KMS-11 (cell line): Measurements from ENCODE around the gene UMODL1.
"Not testable (repeated sequence)": the region's sequence is repeated elsewhere in the genome, so short reads cannot be mapped to it uniquely, and the experiment has no call there.

Experiments used
- H2AFZ ChIP-seq: fragments of 200-600 bp; sonication (generic); 2 replicates; pipeline ENCODE4 v1.6.1; 2016; ENCODE audit warnings: antibody characterized with exemption, mixed run types, low read depth
- H3K27ac ChIP-seq: fragments of 200-600 bp; sonication (generic); 2 replicates; pipeline ENCODE4 v1.6.1; 2016; ENCODE audit warnings: mild to moderate bottlenecking, mixed run types
- H3K27me3 ChIP-seq: fragments of 200-600 bp; sonication (generic); 2 replicates; pipeline ENCODE4 v1.6.1; 2017; ENCODE audit warnings: mild to moderate bottlenecking, low read depth, mixed run types, moderate library complexity; ENCODE audit not compliant: insufficient read depth
- H3K36me3 ChIP-seq: fragments of 200-600 bp; sonication (generic); 2 replicates; pipeline ENCODE4 v1.6.1; 2017; ENCODE audit warnings: mild to moderate bottlenecking, mixed run types; ENCODE audit not compliant: insufficient read depth
- H3K4me1 ChIP-seq: fragments of 200-600 bp; sonication (generic); 2 replicates; pipeline ENCODE4 v1.6.1; 2016; ENCODE audit warnings: mild to moderate bottlenecking, low read depth, mixed run types; ENCODE audit not compliant: poor library complexity, severe bottlenecking
- H3K4me2 ChIP-seq: fragments of 200-600 bp; sonication (generic); 2 replicates; pipeline ENCODE4 v1.7.0; 2016; ENCODE audit warnings: mild to moderate bottlenecking, mixed run types
- H3K4me3 ChIP-seq: fragments of 200-600 bp; sonication (generic); IDR thresholded peaks from 2 replicates; pipeline ENCODE4 v1.6.1; 2017; ENCODE audit warnings: low read depth, low read length, mixed read lengths; ENCODE audit not compliant: insufficient read depth
- H3K79me2 ChIP-seq: fragments of 200-600 bp; sonication (generic); 2 replicates; pipeline ENCODE4 v1.6.1; 2016; ENCODE audit warnings: low read depth, mixed run types; ENCODE audit not compliant: insufficient read depth
- H3K9ac ChIP-seq: fragments of 200-600 bp; sonication (generic); 2 replicates; pipeline ENCODE4 v1.6.1; 2016; ENCODE audit warnings: mild to moderate bottlenecking, mixed run types
- H4K20me1 ChIP-seq: fragments of 200-600 bp; sonication (generic); 2 replicates; pipeline ENCODE4 v1.6.1; 2016; ENCODE audit warnings: mild to moderate bottlenecking, mixed run types; ENCODE audit not compliant: insufficient read depth
- CTCF ChIP-seq: fragments of 200-600 bp; sonication (generic); conservative IDR thresholded peaks from 2 replicates; pipeline ENCODE4 v1.6.1; 2017; ENCODE audit warnings: low read depth, mild to moderate bottlenecking, antibody characterized with exemption, low read length, moderate library complexity, mixed read lengths

Gene UMODL1

GRCh38 chr21:42175110-42175710 lies 104.1 kb downstream of the UMODL1 start:
- Histone ChIP-seq H3K4me1 (no peaks in the 10 kb centered on the region), H3K27me3 (no peaks in the 10 kb centered on the region), H3K4me2 (no peak overlapping the region), H3K79me2 (no peaks in the 10 kb centered on the region), H3K36me3 (no peaks in the 10 kb centered on the region), H3K4me3 (no peak overlapping the region), H3K9ac (no peak overlapping the region), H4K20me1 (no peaks in the 10 kb centered on the region), H2AFZ (no peak overlapping the region), H3K27ac (no peak overlapping the region)
- no peak for TF ChIP-seq CTCF

GRCh38 chr21:42176859-42177258 lies 105.7 kb downstream of the UMODL1 start:
- H3K27ac ChIP-seq: no peak overlapping the region
- no peak overlapping the region for H3K4me3 ChIP-seq
- H3K27me3 ChIP-seq: no peaks in the 10 kb centered on the region
- no peak overlapping the region for H2AFZ ChIP-seq
- H4K20me1 ChIP-seq: no peaks in the 10 kb centered on the region
- H3K4me1 ChIP-seq: no peaks in the 10 kb centered on the region
- no peaks in the 10 kb centered on the region for H3K79me2 ChIP-seq
- H3K9ac ChIP-seq: no peak overlapping the region
- H3K4me2 ChIP-seq: no peak overlapping the region
- H3K36me3 ChIP-seq: no peaks in the 10 kb centered on the region
- no peak for TF ChIP-seq CTCF

- H3K27ac ChIP-seq: no peak overlapping the region
- no peaks in the 10 kb centered on the region for H3K27me3 ChIP-seq
- no peak overlapping the region for H3K9ac ChIP-seq
- TF ChIP-seq CTCF: no peak
- H3K4me3 ChIP-seq: no peak overlapping the region
- H3K4me2 ChIP-seq: no peak overlapping the region
- no peaks in the 10 kb centered on the region for H3K79me2 ChIP-seq
- H3K4me1 ChIP-seq: no peaks in the 10 kb centered on the region
- H4K20me1 ChIP-seq: no peaks in the 10 kb centered on the region
- no peaks in the 10 kb centered on the region for H3K36me3 ChIP-seq
- H2AFZ ChIP-seq: no peak overlapping the region
Observed at GRCh38 chr21:42179316-42179715, 108.2 kb downstream of the UMODL1 start.

GRCh38 chr21:42180001-42180400 lies 108.9 kb downstream of the UMODL1 start:
- not testable (repeated sequence) for H2AFZ ChIP-seq, H3K4me1 ChIP-seq, H3K27me3 ChIP-seq, H4K20me1 ChIP-seq, H3K36me3 ChIP-seq, H3K27ac ChIP-seq, H3K9ac ChIP-seq, H3K4me2 ChIP-seq, H3K79me2 ChIP-seq, H3K4me3 ChIP-seq

GRCh38 chr21:42182713-42183371 lies 111.7 kb downstream of the UMODL1 start:
- Histone ChIP-seq H3K27ac (no peak overlapping the region), H3K4me1 (peaks cover under 1% of the 10 kb centered on the region), H3K36me3 (no peaks in the 10 kb centered on the region), H2AFZ (no peak overlapping the region), H3K79me2 (no peaks in the 10 kb centered on the region), H3K4me3 (no peak overlapping the region), H4K20me1 (no peaks in the 10 kb centered on the region), H3K9ac (no peak overlapping the region), H3K27me3 (no peaks in the 10 kb centered on the region), H3K4me2 (no peak overlapping the region)
- TF ChIP-seq CTCF: no peak
